HCT116 (cell line): Measurements from ENCODE around the gene ATP8B4. TPM values are rescaled to one million over a fixed set of nuclear protein-coding genes. Genes with fewer than 3 reads are reported as not detected.

Experiments used
- ATAC-seq: fragments of 200-7000 bp; cut with Tn5 transposase; 2 replicates; pipeline ENCODE4 v1.9.1; 2020; ENCODE audit warnings: mild to moderate bottlenecking, moderate library complexity
- BruUV-seq: library from RNA; stranded (reverse); fragments of 400-500 nt; replicated peaks from 2 replicates; lab custom pipeline; 2021; lab: Mats Ljungman, UMichigan
- CTCF ChIA-PET: fragments of 300-600 bp; sonication (Branson Sonifier 250); formaldehyde crosslinking; loops from one replicate; lab custom pipeline; 2021; ENCODE audit warnings: antibody characterized with exemption; lab: Charles Lee
- POLR2A ChIA-PET: fragments of 300-600, 350-600 bp; sonication (Branson Sonifier 250); formaldehyde crosslinking; loops from one replicate; lab custom pipeline; 2021; ENCODE audit warnings: antibody characterized with exemption; lab: Charles Lee
- RAD21 ChIA-PET, 2 experiments: fragments of 300-600 bp; sonication (Branson Sonifier 250); formaldehyde crosslinking; loops; one replicate each; lab custom pipeline; 2023; ENCODE audit warnings: low total read pairs in 2 of 2; ENCODE audit not compliant: uncharacterized antibody in 2 of 2, unreplicated experiment in 2 of 2, low non-redundant PET in 1 of 2; lab: Charles Lee
- DNase-seq: peaks from one replicate; pipeline ENCODE4 v3.0.0-alpha.2; 2010; ENCODE audit warnings: low read depth, low spot score
- H2AFZ ChIP-seq: fragments of 200-600 bp; shearing (Covaris generic), sonication (generic); 2 replicates; pipeline ENCODE4 v1.6.1; 2017; ENCODE audit warnings: low read depth, mixed run types, mixed read lengths, antibody characterized with exemption, low read length; ENCODE audit not compliant: poor library complexity, severe bottlenecking
- H3K27ac ChIP-seq: 2 replicates; pipeline ENCODE4 v1.5.1; 2012; ENCODE audit warnings: low read depth, low read length
- H3K27me3 ChIP-seq: fragments of 200-600 bp; sonication (generic); 2 replicates; pipeline ENCODE4 v1.6.1; 2016; ENCODE audit warnings: mixed run types, low read length, mixed read lengths; ENCODE audit not compliant: insufficient read depth
- H3K36me3 ChIP-seq, 2 experiments: fragments of 200-500 bp in 1 of 2; fragments of 200-600 bp in 1 of 2; sonication (Bioruptor generic) in 1 of 2; sonication (generic) in 1 of 2; 2 replicates each; pipeline versions ENCODE4 v1.5.1 to v1.6.1; 2014 to 2016; ENCODE audit warnings: low read length in 2 of 2, inconsistent platforms in 1 of 2, mixed read lengths in 1 of 2, mixed run types in 1 of 2; ENCODE audit not compliant: insufficient read depth in 2 of 2, control insufficient read depth in 1 of 2
- H3K4me1 ChIP-seq, 2 experiments: fragments of 200-600 bp in 1 of 2; sonication (generic) in 1 of 2; 2 replicates each; pipeline versions ENCODE4 v1.5.1 to v1.6.1; 2012 to 2017; ENCODE audit warnings: low read length in 2 of 2, inconsistent platforms in 1 of 2, mild to moderate bottlenecking in 1 of 2, mixed read lengths in 1 of 2, mixed run types in 1 of 2, moderate library complexity in 1 of 2; ENCODE audit not compliant: insufficient read depth in 2 of 2, control insufficient read depth in 1 of 2
- H3K4me2 ChIP-seq: fragments of 200-600 bp; sonication (generic); 2 replicates; pipeline ENCODE4 v1.6.1; 2017; ENCODE audit warnings: mixed run types, low read length, mixed read lengths
- H3K4me3 ChIP-seq, 2 experiments: fragments of 200-600 bp in 1 of 2; sonication (generic) in 1 of 2; replicated peaks in 1 of 2; 2 replicates each; pipeline ENCODE4 v1.5.1; 2011 to 2016; ENCODE audit warnings: low read length in 2 of 2, control low read depth in 1 of 2, low read depth in 1 of 2, mild to moderate bottlenecking in 1 of 2, mixed read lengths in 1 of 2, mixed run types in 1 of 2
- H3K79me2 ChIP-seq: fragments of 200-600 bp; sonication (generic); 2 replicates; pipeline ENCODE4 v1.6.1; 2017; ENCODE audit warnings: mild to moderate bottlenecking, mixed run types, low read length, moderate library complexity, mixed read lengths; ENCODE audit not compliant: insufficient read depth
- H3K9ac ChIP-seq: fragments of 200-600 bp; sonication (generic); 2 replicates; pipeline ENCODE4 v1.6.1; 2016; ENCODE audit warnings: low read length, mixed read lengths
- H3K9me2 ChIP-seq: fragments of 200-600 bp; sonication (generic), shearing (Covaris generic); 2 replicates; pipeline ENCODE4 v1.6.1; 2017; ENCODE audit warnings: mixed run types, mild to moderate bottlenecking, moderate library complexity; ENCODE audit not compliant: insufficient read depth
- H3K9me3 ChIP-seq, 2 experiments: fragments of 200-500 bp in 1 of 2; fragments of 200-600 bp in 1 of 2; sonication (Bioruptor generic) in 1 of 2; sonication (generic) in 1 of 2; 2 replicates each; pipeline ENCODE4 v1.6.1; 2014 to 2017; ENCODE audit warnings: low read length in 2 of 2, mixed read lengths in 2 of 2, inconsistent platforms in 1 of 2, low read depth in 1 of 2, mild to moderate bottlenecking in 1 of 2, mixed run types in 1 of 2, moderate library complexity in 1 of 2; ENCODE audit not compliant: control insufficient read depth in 1 of 2, insufficient read depth in 1 of 2
- H4K20me1 ChIP-seq: fragments of 200-600 bp; sonication (generic), shearing (Covaris generic); 2 replicates; pipeline ENCODE4 v1.6.1; 2017; ENCODE audit warnings: mixed run types, mild to moderate bottlenecking, moderate library complexity; ENCODE audit not compliant: insufficient read depth
- CBX3 ChIP-seq: IDR thresholded peaks from 2 replicates; pipeline ENCODE4 v1.6.1; 2012; ENCODE audit warnings: low read depth
- FOSL1 ChIP-seq: IDR thresholded peaks from 2 replicates; pipeline ENCODE4 v1.6.1; 2012; ENCODE audit warnings: low read depth
- JUND ChIP-seq: IDR thresholded peaks from 2 replicates; pipeline ENCODE4 v1.6.1; 2012
- POLR2AphosphoS5 ChIP-seq: IDR thresholded peaks from 2 replicates; pipeline ENCODE4 v1.6.1; 2011; ENCODE audit warnings: mild to moderate bottlenecking, low read depth, low read length, moderate library complexity
- RAD21 ChIP-seq: IDR thresholded peaks from 2 replicates; pipeline ENCODE4 v1.6.1; 2012; ENCODE audit warnings: low read depth, mild to moderate bottlenecking
- TCF7L2 ChIP-seq: IDR thresholded peaks from 2 replicates; pipeline ENCODE4 v1.7.0; 2011; ENCODE audit warnings: borderline replicate concordance, inconsistent platforms; ENCODE audit not compliant: insufficient read depth, insufficient read length; ENCODE audit errors: extremely low read depth
- intact Hi-C: fragments of 100-400 bp; cut with micrococcal nuclease; formaldehyde crosslinking; loops from 2 replicates; pipeline ENCODE4 v1.10.0; 2022
- total RNA-seq: library from RNA; stranded (reverse); gene quantifications from one replicate; pipeline ENCODE4 v1.2.1, GENCODE V29; 2021; ENCODE audit not compliant: unreplicated experiment
- TF ChIP-seq, protein P1 (sequence below): IDR thresholded peaks from 2 replicates; pipeline ENCODE4 v1.6.1; 2012; ENCODE audit warnings: low read depth
- TF ChIP-seq, protein P2 (sequence below): IDR thresholded peaks from 2 replicates; pipeline ENCODE4 v1.6.1; 2011; ENCODE audit warnings: mild to moderate bottlenecking, low read length, moderate library complexity; ENCODE audit not compliant: insufficient replicate concordance; ENCODE audit errors: extremely low read depth

ATP8B4 gene
- total RNA-seq, 1 experiment from 2014 or later, result 0.25 TPM

DNA sequence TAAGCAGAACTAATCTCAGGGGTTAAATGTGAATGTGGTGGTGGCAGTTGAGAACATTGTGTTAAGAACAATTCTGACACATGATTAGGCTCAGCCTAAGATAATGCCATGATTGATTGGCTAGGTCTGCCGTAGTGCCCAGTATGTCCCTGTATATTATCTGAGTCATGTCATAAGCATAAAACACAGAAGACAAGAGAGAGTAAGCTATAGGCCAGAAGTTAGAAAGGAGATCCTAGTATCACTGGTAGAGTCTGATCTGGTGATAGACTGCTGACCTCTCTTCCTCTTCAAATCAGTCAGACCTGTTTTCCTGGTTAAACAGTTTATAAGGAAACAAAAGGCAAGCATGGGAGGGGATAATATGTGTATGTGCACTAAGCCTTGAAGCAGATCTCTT lies 30.1 kb upstream of the ATP8B4 start:
- H4K20me1 ChIP-seq, result no peaks in the 10 kb centered on the region
- H3K9me2 ChIP-seq, result no peaks in the 10 kb centered on the region
- no peaks in the 10 kb centered on the region for H3K27me3 ChIP-seq
- ChIA-PET RAD21 (no interaction called here), POLR2A (interaction anchor here (1.2 kb wide), 1 partner anchor 167 kb away, joined by 4 read pairs; no protein-coding TSS in a partner anchor), CTCF (interaction anchor here (1.5 to 5.8 kb wide), 2 partner anchors 166 to 272 kb away, joined by 5 to 116 read pairs; no protein-coding TSS in a partner anchor)
- H3K36me3 ChIP-seq, result no peaks in the 10 kb centered on the region
- H3K27ac ChIP-seq, result no peak overlapping the region
- BruUV-seq, result no TSS peak
- DNase-seq (no peak), ATAC-seq (no peak)
- no peaks in the 10 kb centered on the region for H3K9me3 ChIP-seq
- TF ChIP-seq POLR2AphosphoS5 (no peak), FOSL1 (no peak), RAD21 (no peak), JUND (no peak), CBX3 (no peak), TCF7L2 (no peak)
- TF ChIP-seq, protein P1, sequence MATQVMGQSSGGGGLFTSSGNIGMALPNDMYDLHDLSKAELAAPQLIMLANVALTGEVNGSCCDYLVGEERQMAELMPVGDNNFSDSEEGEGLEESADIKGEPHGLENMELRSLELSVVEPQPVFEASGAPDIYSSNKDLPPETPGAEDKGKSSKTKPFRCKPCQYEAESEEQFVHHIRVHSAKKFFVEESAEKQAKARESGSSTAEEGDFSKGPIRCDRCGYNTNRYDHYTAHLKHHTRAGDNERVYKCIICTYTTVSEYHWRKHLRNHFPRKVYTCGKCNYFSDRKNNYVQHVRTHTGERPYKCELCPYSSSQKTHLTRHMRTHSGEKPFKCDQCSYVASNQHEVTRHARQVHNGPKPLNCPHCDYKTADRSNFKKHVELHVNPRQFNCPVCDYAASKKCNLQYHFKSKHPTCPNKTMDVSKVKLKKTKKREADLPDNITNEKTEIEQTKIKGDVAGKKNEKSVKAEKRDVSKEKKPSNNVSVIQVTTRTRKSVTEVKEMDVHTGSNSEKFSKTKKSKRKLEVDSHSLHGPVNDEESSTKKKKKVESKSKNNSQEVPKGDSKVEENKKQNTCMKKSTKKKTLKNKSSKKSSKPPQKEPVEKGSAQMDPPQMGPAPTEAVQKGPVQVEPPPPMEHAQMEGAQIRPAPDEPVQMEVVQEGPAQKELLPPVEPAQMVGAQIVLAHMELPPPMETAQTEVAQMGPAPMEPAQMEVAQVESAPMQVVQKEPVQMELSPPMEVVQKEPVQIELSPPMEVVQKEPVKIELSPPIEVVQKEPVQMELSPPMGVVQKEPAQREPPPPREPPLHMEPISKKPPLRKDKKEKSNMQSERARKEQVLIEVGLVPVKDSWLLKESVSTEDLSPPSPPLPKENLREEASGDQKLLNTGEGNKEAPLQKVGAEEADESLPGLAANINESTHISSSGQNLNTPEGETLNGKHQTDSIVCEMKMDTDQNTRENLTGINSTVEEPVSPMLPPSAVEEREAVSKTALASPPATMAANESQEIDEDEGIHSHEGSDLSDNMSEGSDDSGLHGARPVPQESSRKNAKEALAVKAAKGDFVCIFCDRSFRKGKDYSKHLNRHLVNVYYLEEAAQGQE, result no peak
- TF ChIP-seq, protein P2, sequence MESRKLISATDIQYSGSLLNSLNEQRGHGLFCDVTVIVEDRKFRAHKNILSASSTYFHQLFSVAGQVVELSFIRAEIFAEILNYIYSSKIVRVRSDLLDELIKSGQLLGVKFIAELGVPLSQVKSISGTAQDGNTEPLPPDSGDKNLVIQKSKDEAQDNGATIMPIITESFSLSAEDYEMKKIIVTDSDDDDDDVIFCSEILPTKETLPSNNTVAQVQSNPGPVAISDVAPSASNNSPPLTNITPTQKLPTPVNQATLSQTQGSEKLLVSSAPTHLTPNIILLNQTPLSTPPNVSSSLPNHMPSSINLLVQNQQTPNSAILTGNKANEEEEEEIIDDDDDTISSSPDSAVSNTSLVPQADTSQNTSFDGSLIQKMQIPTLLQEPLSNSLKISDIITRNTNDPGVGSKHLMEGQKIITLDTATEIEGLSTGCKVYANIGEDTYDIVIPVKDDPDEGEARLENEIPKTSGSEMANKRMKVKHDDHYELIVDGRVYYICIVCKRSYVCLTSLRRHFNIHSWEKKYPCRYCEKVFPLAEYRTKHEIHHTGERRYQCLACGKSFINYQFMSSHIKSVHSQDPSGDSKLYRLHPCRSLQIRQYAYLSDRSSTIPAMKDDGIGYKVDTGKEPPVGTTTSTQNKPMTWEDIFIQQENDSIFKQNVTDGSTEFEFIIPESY, result no peak
- H3K4me1 ChIP-seq, result peaks cover 2 to 27% of the 10 kb centered on the region in 2 experiments; a peak in 3 of 4 replicates
- no peak overlapping the region for H3K4me3 ChIP-seq
- H3K9ac ChIP-seq, result no peak overlapping the region
- no peaks in the 10 kb centered on the region for H3K79me2 ChIP-seq
- no peak overlapping the region for H3K4me2 ChIP-seq
- H2AFZ ChIP-seq, result peak overlapping the region; percentile 36
- intact Hi-C loops, result loop anchor here (10.0 kb wide), 1 partner anchor 144 kb away; no protein-coding TSS in a partner anchor
